Measurements from ENCODE around the gene KLRF1. TPM values are rescaled to one million over a fixed set of nuclear protein-coding genes. Genes with fewer than 3 reads are reported as not detected.

KLRF1 gene
- total RNA-seq, 4 donors from 2014 or later = 0.35 to 0.99 (median 0.37) TPM

- no peaks in the 10 kb centered on the region for H3K4me1 ChIP-seq
- no peak for TF ChIP-seq CTCF (IDR thresholded peaks at IDR 0.05)
- TF ChIP-seq POLR2A (IDR thresholded peaks at IDR 0.05) = no peak
- no peaks in the 10 kb centered on the region for H3K27me3 ChIP-seq
- H3K27ac ChIP-seq = no peak overlapping the region
- H3K36me3 ChIP-seq = peaks cover 0 to 45% (median 3%) of the 10 kb centered on the region in 3 donors
- no peak for DNase-seq
- intact Hi-C loops (cut with DNase I) = no loop called here
- WGBS, 2 donors = 92 to 94% methylated on average over 5 of the region's 5 CpGs
- peaks cover 0 to 15% (median 0%) of the 10 kb centered on the region in 3 donors for H3K9me3 ChIP-seq
- no peak overlapping the region for H3K4me3 ChIP-seq
Measured at GRCh38 chr12:9851050-9851449, 23.8 kb downstream of the KLRF1 start.

GRCh38 chr12:9851927-9852326 is 24.6 kb downstream of the KLRF1 start:
- whole genome bisulfite sequencing, 2 donors = 91 to 93% methylated on average over 2 of the region's 2 CpGs
- Histone ChIP-seq H3K36me3 (peaks cover 0 to 54% (median 3%) of the 10 kb centered on the region in 3 donors), H3K27ac (no peak overlapping the region), H3K4me1 (no peaks in the 10 kb centered on the region), H3K4me3 (no peak overlapping the region), H3K27me3 (no peaks in the 10 kb centered on the region), H3K9me3 (peaks cover 0 to 15% (median 0%) of the 10 kb centered on the region in 3 donors)
- intact Hi-C loops (cut with DNase I) = no loop called here
- DNase-seq = no peak
- TF ChIP-seq CTCF (IDR thresholded peaks at IDR 0.05) = no peak
- no peak for TF ChIP-seq POLR2A (IDR thresholded peaks at IDR 0.05)

- Histone ChIP-seq H3K36me3 (peaks cover 0 to 68% (median 3%) of the 10 kb centered on the region in 3 donors), H3K4me1 (peaks cover 0 to 5% (median 0%) of the 10 kb centered on the region in 3 donors), H3K27ac (no peak overlapping the region), H3K9me3 (no peaks in the 10 kb centered on the region), H3K4me3 (no peak overlapping the region), H3K27me3 (no peaks in the 10 kb centered on the region)
- TF ChIP-seq CTCF (IDR thresholded peaks at IDR 0.05) = no peak
- no peak for TF ChIP-seq POLR2A (IDR thresholded peaks at IDR 0.05)
- DNase-seq = no peak
- intact Hi-C loops (cut with DNase I) = no loop called here
- 77 to 83% methylated on average over 1 of the region's 1 CpG for WGBS, 2 donors
Measured at GRCh38 chr12:9856151-9856550, 28.9 kb downstream of the KLRF1 start.

GRCh38 chr12:9856894-9857293 is 29.6 kb downstream of the KLRF1 start:
- 67% methylated on average over 3 of the region's 3 CpGs for WGBS, 2 donors
- Histone ChIP-seq H3K4me1 (peaks cover 0 to 5% (median 0%) of the 10 kb centered on the region in 3 donors), H3K9me3 (no peaks in the 10 kb centered on the region), H3K27me3 (no peaks in the 10 kb centered on the region), H3K36me3 (peaks cover 0 to 62% (median 3%) of the 10 kb centered on the region in 3 donors), H3K27ac (no peak overlapping the region), H3K4me3 (no peak overlapping the region)
- intact Hi-C loops (cut with DNase I) = no loop called here
- no peak for DNase-seq
- no peak for TF ChIP-seq CTCF (IDR thresholded peaks at IDR 0.05)
- TF ChIP-seq POLR2A (IDR thresholded peaks at IDR 0.05) = no peak

- no peak for DNase-seq
- intact Hi-C loops (cut with DNase I) = no loop called here
- no peak for TF ChIP-seq POLR2A (IDR thresholded peaks at IDR 0.05)
- no peak for TF ChIP-seq CTCF (IDR thresholded peaks at IDR 0.05)
Measured at GRCh38 chr12:9858135-9858534, 30.9 kb downstream of the KLRF1 start.

More at GRCh38 chr12:9858135-9858534, 30.9 kb downstream of the KLRF1 start:
- Histone ChIP-seq H3K4me1 (peaks cover 0 to 5% (median 0%) of the 10 kb centered on the region in 3 donors), H3K4me3 (no peak overlapping the region), H3K27me3 (no peaks in the 10 kb centered on the region), H3K9me3 (peaks cover 0 to 3% (median 0%) of the 10 kb centered on the region in 3 donors), H3K27ac (no peak overlapping the region), H3K36me3 (peaks cover 0 to 49% (median 3%) of the 10 kb centered on the region in 3 donors)
